HCT116 (cell line): Measurements from ENCODE around the gene IGFBPL1. TPM values are rescaled to one million over a fixed set of nuclear protein-coding genes. Genes with fewer than 3 reads are reported as not detected.

Source experiments
- ATAC-seq: fragments of 200-7000 bp; cut with Tn5 transposase; 2 replicates; pipeline ENCODE4 v1.9.1; 2020; ENCODE audit warnings: mild to moderate bottlenecking, moderate library complexity
- BruUV-seq: library from RNA; stranded (reverse); fragments of 400-500 nt; replicated peaks from 2 replicates; lab custom pipeline; 2021; lab: Mats Ljungman, UMichigan
- CTCF ChIA-PET: fragments of 300-600 bp; sonication (Branson Sonifier 250); formaldehyde crosslinking; loops from one replicate; lab custom pipeline; 2021; ENCODE audit warnings: antibody characterized with exemption; lab: Charles Lee
- POLR2A ChIA-PET: fragments of 300-600, 350-600 bp; sonication (Branson Sonifier 250); formaldehyde crosslinking; loops from one replicate; lab custom pipeline; 2021; ENCODE audit warnings: antibody characterized with exemption; lab: Charles Lee
- RAD21 ChIA-PET, 2 experiments: fragments of 300-600 bp; sonication (Branson Sonifier 250); formaldehyde crosslinking; loops; one replicate each; lab custom pipeline; 2023; ENCODE audit warnings: low total read pairs in 2 of 2; ENCODE audit not compliant: uncharacterized antibody in 2 of 2, unreplicated experiment in 2 of 2, low non-redundant PET in 1 of 2; lab: Charles Lee
- DNase-seq: peaks from one replicate; pipeline ENCODE4 v3.0.0-alpha.2; 2010; ENCODE audit warnings: low read depth, low spot score
- H2AFZ ChIP-seq: fragments of 200-600 bp; shearing (Covaris generic), sonication (generic); 2 replicates; pipeline ENCODE4 v1.6.1; 2017; ENCODE audit warnings: low read depth, mixed run types, mixed read lengths, antibody characterized with exemption, low read length; ENCODE audit not compliant: poor library complexity, severe bottlenecking
- H3K27ac ChIP-seq: 2 replicates; pipeline ENCODE4 v1.5.1; 2012; ENCODE audit warnings: low read depth, low read length
- H3K27me3 ChIP-seq: fragments of 200-600 bp; sonication (generic); 2 replicates; pipeline ENCODE4 v1.6.1; 2016; ENCODE audit warnings: mixed run types, low read length, mixed read lengths; ENCODE audit not compliant: insufficient read depth
- H3K36me3 ChIP-seq, 2 experiments: fragments of 200-500 bp in 1 of 2; fragments of 200-600 bp in 1 of 2; sonication (Bioruptor generic) in 1 of 2; sonication (generic) in 1 of 2; 2 replicates each; pipeline versions ENCODE4 v1.5.1 to v1.6.1; 2014 to 2016; ENCODE audit warnings: low read length in 2 of 2, inconsistent platforms in 1 of 2, mixed read lengths in 1 of 2, mixed run types in 1 of 2; ENCODE audit not compliant: insufficient read depth in 2 of 2, control insufficient read depth in 1 of 2
- H3K4me1 ChIP-seq, 2 experiments: fragments of 200-600 bp in 1 of 2; sonication (generic) in 1 of 2; 2 replicates each; pipeline versions ENCODE4 v1.5.1 to v1.6.1; 2012 to 2017; ENCODE audit warnings: low read length in 2 of 2, inconsistent platforms in 1 of 2, mild to moderate bottlenecking in 1 of 2, mixed read lengths in 1 of 2, mixed run types in 1 of 2, moderate library complexity in 1 of 2; ENCODE audit not compliant: insufficient read depth in 2 of 2, control insufficient read depth in 1 of 2
- H3K4me2 ChIP-seq: fragments of 200-600 bp; sonication (generic); 2 replicates; pipeline ENCODE4 v1.6.1; 2017; ENCODE audit warnings: mixed run types, low read length, mixed read lengths
- H3K4me3 ChIP-seq, 2 experiments: fragments of 200-600 bp in 1 of 2; sonication (generic) in 1 of 2; replicated peaks in 1 of 2; 2 replicates each; pipeline ENCODE4 v1.5.1; 2011 to 2016; ENCODE audit warnings: low read length in 2 of 2, control low read depth in 1 of 2, low read depth in 1 of 2, mild to moderate bottlenecking in 1 of 2, mixed read lengths in 1 of 2, mixed run types in 1 of 2
- H3K79me2 ChIP-seq: fragments of 200-600 bp; sonication (generic); 2 replicates; pipeline ENCODE4 v1.6.1; 2017; ENCODE audit warnings: mild to moderate bottlenecking, mixed run types, low read length, moderate library complexity, mixed read lengths; ENCODE audit not compliant: insufficient read depth
- H3K9ac ChIP-seq: fragments of 200-600 bp; sonication (generic); 2 replicates; pipeline ENCODE4 v1.6.1; 2016; ENCODE audit warnings: low read length, mixed read lengths
- H3K9me2 ChIP-seq: fragments of 200-600 bp; sonication (generic), shearing (Covaris generic); 2 replicates; pipeline ENCODE4 v1.6.1; 2017; ENCODE audit warnings: mixed run types, mild to moderate bottlenecking, moderate library complexity; ENCODE audit not compliant: insufficient read depth
- H3K9me3 ChIP-seq, 2 experiments: fragments of 200-500 bp in 1 of 2; fragments of 200-600 bp in 1 of 2; sonication (Bioruptor generic) in 1 of 2; sonication (generic) in 1 of 2; 2 replicates each; pipeline ENCODE4 v1.6.1; 2014 to 2017; ENCODE audit warnings: low read length in 2 of 2, mixed read lengths in 2 of 2, inconsistent platforms in 1 of 2, low read depth in 1 of 2, mild to moderate bottlenecking in 1 of 2, mixed run types in 1 of 2, moderate library complexity in 1 of 2; ENCODE audit not compliant: control insufficient read depth in 1 of 2, insufficient read depth in 1 of 2
- H4K20me1 ChIP-seq: fragments of 200-600 bp; sonication (generic), shearing (Covaris generic); 2 replicates; pipeline ENCODE4 v1.6.1; 2017; ENCODE audit warnings: mixed run types, mild to moderate bottlenecking, moderate library complexity; ENCODE audit not compliant: insufficient read depth
- CBX3 ChIP-seq: IDR thresholded peaks from 2 replicates; pipeline ENCODE4 v1.6.1; 2012; ENCODE audit warnings: low read depth
- CTCF ChIP-seq, 3 experiments: fragments of 200-600 bp in 1 of 3; sonication (generic) in 1 of 3; IDR thresholded peaks in 2 of 3; conservative IDR thresholded peaks in 1 of 3; 2 replicates each; pipeline ENCODE4 v1.5.1; 2012 to 2017; ENCODE audit warnings: low read depth in 2 of 3, low read length in 2 of 3, antibody characterized with exemption in 1 of 3, borderline replicate concordance in 1 of 3, control low read depth in 1 of 3, mild to moderate bottlenecking in 1 of 3, mixed read lengths in 1 of 3, mixed run types in 1 of 3, moderate library complexity in 1 of 3; ENCODE audit not compliant: insufficient read depth in 1 of 3
- EZH2 ChIP-seq: fragments of 200-600 bp; sonication (generic); IDR thresholded peaks from 2 replicates; pipeline ENCODE4 v1.6.1; 2017; ENCODE audit warnings: antibody characterized with exemption, mixed run types
- EZH2phosphoT487 ChIP-seq: fragments of 200-600 bp; IDR thresholded peaks from 2 replicates; pipeline ENCODE4 v1.6.1; 2018; ENCODE audit warnings: antibody characterized with exemption, borderline replicate concordance
- FOSL1 ChIP-seq: IDR thresholded peaks from 2 replicates; pipeline ENCODE4 v1.6.1; 2012; ENCODE audit warnings: low read depth
- MAX ChIP-seq: IDR thresholded peaks from 2 replicates; pipeline ENCODE4 v1.6.1; 2012
- POLR2AphosphoS5 ChIP-seq: IDR thresholded peaks from 2 replicates; pipeline ENCODE4 v1.6.1; 2011; ENCODE audit warnings: mild to moderate bottlenecking, low read depth, low read length, moderate library complexity
- RAD21 ChIP-seq: IDR thresholded peaks from 2 replicates; pipeline ENCODE4 v1.6.1; 2012; ENCODE audit warnings: low read depth, mild to moderate bottlenecking
- SIN3A ChIP-seq: IDR thresholded peaks from 2 replicates; pipeline ENCODE4 v1.6.1; 2012; ENCODE audit warnings: low read depth
- TCF7L2 ChIP-seq: IDR thresholded peaks from 2 replicates; pipeline ENCODE4 v1.7.0; 2011; ENCODE audit warnings: borderline replicate concordance, inconsistent platforms; ENCODE audit not compliant: insufficient read depth, insufficient read length; ENCODE audit errors: extremely low read depth
- YY1 ChIP-seq: IDR thresholded peaks from 2 replicates; pipeline ENCODE4 v1.6.1; 2011; ENCODE audit warnings: low read length, low read depth, moderate library complexity, mild to moderate bottlenecking; ENCODE audit not compliant: insufficient replicate concordance; ENCODE audit errors: extremely low read depth
- ZBTB33 ChIP-seq: IDR thresholded peaks from 2 replicates; pipeline ENCODE4 v1.6.1; 2011; ENCODE audit warnings: mild to moderate bottlenecking, low read length, moderate library complexity; ENCODE audit not compliant: insufficient replicate concordance; ENCODE audit errors: extremely low read depth
- ZFX ChIP-seq: fragments of 450-650 bp; IDR thresholded peaks from 2 replicates; pipeline ENCODE4 v1.6.1; 2017
- intact Hi-C: fragments of 100-400 bp; cut with micrococcal nuclease; formaldehyde crosslinking; loops from 2 replicates; pipeline ENCODE4 v1.10.0; 2022
- total RNA-seq: library from RNA; stranded (reverse); gene quantifications from one replicate; pipeline ENCODE4 v1.2.1, GENCODE V29; 2021; ENCODE audit not compliant: unreplicated experiment

Gene IGFBPL1
- total RNA-seq, 1 experiment from 2014 or later: not detected

GRCh38 chr9:38388283-38389223 lies 35.7 kb downstream of the IGFBPL1 start:
- H3K9ac ChIP-seq: no peak overlapping the region
- TF ChIP-seq ZFX: no peak
- TF ChIP-seq YY1: no peak
- TF ChIP-seq POLR2AphosphoS5: no peak
- no peak for TF ChIP-seq CBX3
- no peak for TF ChIP-seq FOSL1
- TF ChIP-seq EZH2phosphoT487: no peak
- no peak for TF ChIP-seq TCF7L2
- no peak for TF ChIP-seq EZH2
- TF ChIP-seq SIN3A: no peak
- TF ChIP-seq MAX: no peak
- no peak for TF ChIP-seq CTCF (IDR thresholded peaks at IDR 0.05 in 2 of 3, conservative IDR thresholded peaks at IDR 0.05 in 1 of 3; ENCODE audit: borderline replicate concordance in 1 of 3, insufficient read depth in 1 of 3, low read depth in 2 of 3, low read length in 2 of 3)
- TF ChIP-seq ZBTB33: no peak
- no peak for TF ChIP-seq RAD21
- H3K9me2 ChIP-seq: no peaks in the 10 kb centered on the region
- POLR2A ChIA-PET: no interaction called here
- no peak overlapping the region for H3K4me2 ChIP-seq
- peaks cover 4 to 5% of the 10 kb centered on the region in 2 experiments; a peak in 1 of 4 replicates for H3K9me3 ChIP-seq
- RAD21 ChIA-PET: no interaction called here
- ATAC-seq (no peak), DNase-seq (no peak)
- H3K4me1 ChIP-seq: peaks cover 1 to 7% of the 10 kb centered on the region in 2 experiments; a peak in 3 of 4 replicates
- H3K27ac ChIP-seq: no peak overlapping the region
- CTCF ChIA-PET: no interaction called here
- no peak overlapping the region for H2AFZ ChIP-seq
- peaks cover 9% of the 10 kb centered on the region for H3K79me2 ChIP-seq
- H3K4me3 ChIP-seq: no peak overlapping the region
- H3K27me3 ChIP-seq: no peaks in the 10 kb centered on the region
- BruUV-seq: no TSS peak
- intact Hi-C loops: no loop called here
- no peaks in the 10 kb centered on the region for H3K36me3 ChIP-seq
- H4K20me1 ChIP-seq: no peaks in the 10 kb centered on the region
